Fibroblast of skin of back (primary cell): ENCODE measurements around the gene AURKAIP1.

Experiments used
- DNase-seq: peaks from one replicate; pipeline ENCODE4 v3.0.0-alpha.2; 2013

The AURKAIP1 gene

GRCh38 chr1:1345860-1346500 is 29.0 kb downstream of the AURKAIP1 start:
- no peak for DNase-seq

- no peak for DNase-seq
These were observed 29.6 kb downstream of the AURKAIP1 start for GRCh38 chr1:1345384-1345783.

- DNase-seq: peak; percentile 81
These were observed 30.2 kb downstream of the AURKAIP1 start for GRCh38 chr1:1344655-1345361.

GRCh38 chr1:1343811-1344421 is 31.1 kb downstream of the AURKAIP1 start:
- DNase-seq: no peak

DNA sequence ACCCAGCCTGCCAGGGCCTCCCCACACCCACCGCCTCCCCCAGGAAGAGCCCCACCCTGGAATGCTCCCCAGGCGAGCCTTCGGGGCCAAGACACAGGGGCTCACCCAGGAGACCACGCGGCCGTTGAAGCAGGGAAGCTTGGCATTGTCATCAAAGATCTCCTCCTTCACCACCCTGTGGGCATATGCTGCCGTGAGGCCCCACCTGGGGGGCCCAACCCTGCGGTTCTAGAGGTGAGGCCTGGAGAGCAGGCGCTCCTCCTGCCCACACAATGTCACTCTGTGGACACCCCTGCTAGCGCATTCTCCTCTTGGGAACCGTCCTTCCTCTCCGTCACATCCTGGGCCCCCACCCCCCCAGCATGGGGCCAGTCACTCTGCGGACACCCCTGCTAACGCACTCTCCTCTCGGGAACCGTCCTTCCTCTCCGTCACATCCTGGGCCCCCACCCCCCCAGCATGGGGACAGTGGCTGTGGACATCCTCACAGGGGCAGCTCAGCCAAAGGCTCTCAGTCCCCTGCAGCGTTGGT is 32.4 kb downstream of the AURKAIP1 start:
- no peak for DNase-seq

DNA sequence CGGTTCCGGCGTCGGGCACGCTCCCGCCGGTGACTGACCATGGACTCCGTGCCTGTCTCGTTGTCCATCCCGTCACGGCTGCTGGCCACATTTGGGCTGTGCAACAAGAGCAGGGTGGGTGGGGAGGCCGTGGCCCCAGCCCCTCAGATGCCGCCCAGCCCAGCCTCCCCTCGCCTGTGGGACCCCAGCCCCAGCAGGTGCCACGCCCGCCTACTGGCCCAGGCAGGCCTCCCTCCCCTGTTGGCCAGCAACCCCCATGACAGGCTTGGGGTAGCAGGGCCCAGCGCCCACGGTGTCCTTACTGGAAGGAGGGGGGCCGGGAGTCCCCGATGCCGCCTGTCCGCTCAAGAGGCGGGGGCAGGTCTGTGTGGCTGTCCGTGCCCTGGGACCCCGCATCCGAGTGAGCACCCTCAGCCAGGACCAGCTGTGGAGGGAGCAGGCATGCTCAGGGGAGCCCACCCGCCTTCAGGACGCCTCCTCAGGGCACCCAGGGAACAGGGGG is 32.9 kb downstream of the AURKAIP1 start:
- no peak for DNase-seq

- DNase-seq: no peak
These were observed 33.4 kb downstream of the AURKAIP1 start for GRCh38 chr1:1341549-1342021.

- DNase-seq: no peak
These were observed 34.0 kb downstream of the AURKAIP1 start for GRCh38 chr1:1340791-1341548.

GRCh38 chr1:1340185-1340584 is 34.8 kb downstream of the AURKAIP1 start:
- no peak for DNase-seq

DNA sequence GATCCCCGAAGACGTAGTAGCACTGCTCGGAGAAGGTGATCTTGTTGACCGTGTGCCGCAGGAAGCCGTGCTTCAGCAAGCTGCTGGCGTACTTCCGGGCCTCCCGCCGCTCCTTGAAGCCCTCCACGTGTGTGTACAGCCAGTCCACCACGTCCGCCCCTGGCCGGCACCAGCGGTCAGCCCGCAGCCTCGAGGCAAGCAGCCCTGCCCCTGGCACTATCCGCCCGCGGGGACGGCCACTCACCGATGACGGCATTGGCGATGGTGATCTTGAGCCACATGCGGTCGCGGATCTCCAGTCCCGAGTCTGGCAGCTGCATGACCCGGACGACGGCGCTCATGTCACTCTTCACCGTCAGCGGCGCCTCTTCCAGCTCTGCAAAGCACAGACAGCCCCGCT is 36.7 kb downstream of the AURKAIP1 start:
- no peak for DNase-seq

DNA sequence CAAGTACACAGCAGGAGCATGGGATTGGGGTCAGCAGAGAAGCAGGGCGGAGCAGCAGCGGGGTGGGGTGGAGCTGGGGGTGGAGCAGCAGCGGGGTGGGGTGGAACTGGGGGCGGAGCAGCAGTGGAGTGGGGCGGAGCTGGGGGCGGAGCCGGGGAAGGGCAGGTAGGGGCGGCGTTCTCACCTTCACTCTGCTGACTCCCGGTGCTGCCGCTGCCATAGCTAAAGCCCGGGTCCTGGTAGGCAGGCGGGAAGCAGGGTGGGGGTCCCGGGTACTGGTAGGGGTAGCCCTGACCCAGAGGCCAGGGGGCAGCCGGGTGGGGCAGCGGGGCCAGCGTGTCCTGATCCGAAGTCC is 37.2 kb downstream of the AURKAIP1 start:
- no peak for DNase-seq

- DNase-seq: no peak
These were observed 37.8 kb downstream of the AURKAIP1 start for GRCh38 chr1:1336931-1337792.

- no peak for DNase-seq
These were observed 38.6 kb downstream of the AURKAIP1 start for GRCh38 chr1:1336446-1336845.

- DNase-seq: no peak
These were observed 39.2 kb downstream of the AURKAIP1 start for GRCh38 chr1:1335792-1336248.

DNA sequence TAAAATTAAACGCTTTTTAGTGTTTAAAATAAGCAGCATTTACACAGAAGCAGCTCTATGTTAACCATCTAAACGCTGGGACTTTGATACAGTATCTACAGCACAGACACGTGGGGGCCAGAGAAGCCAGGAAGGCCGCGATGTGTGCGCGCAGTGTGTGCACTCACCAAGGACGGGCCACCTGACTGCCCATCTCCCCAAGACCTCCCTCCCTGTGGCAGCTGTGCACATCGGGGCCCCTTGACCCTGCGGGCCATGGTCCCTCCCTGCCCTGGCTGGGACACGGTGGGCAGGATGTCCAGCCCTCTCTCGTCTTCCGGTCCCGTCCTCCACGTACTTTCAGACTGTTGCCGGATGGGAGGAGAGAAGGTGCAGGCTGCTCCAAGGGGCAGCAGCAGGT is 39.7 kb downstream of the AURKAIP1 start:
- DNase-seq: no peak

GRCh38 chr1:1334835-1335234 is 40.2 kb downstream of the AURKAIP1 start:
- no peak for DNase-seq

DNA sequence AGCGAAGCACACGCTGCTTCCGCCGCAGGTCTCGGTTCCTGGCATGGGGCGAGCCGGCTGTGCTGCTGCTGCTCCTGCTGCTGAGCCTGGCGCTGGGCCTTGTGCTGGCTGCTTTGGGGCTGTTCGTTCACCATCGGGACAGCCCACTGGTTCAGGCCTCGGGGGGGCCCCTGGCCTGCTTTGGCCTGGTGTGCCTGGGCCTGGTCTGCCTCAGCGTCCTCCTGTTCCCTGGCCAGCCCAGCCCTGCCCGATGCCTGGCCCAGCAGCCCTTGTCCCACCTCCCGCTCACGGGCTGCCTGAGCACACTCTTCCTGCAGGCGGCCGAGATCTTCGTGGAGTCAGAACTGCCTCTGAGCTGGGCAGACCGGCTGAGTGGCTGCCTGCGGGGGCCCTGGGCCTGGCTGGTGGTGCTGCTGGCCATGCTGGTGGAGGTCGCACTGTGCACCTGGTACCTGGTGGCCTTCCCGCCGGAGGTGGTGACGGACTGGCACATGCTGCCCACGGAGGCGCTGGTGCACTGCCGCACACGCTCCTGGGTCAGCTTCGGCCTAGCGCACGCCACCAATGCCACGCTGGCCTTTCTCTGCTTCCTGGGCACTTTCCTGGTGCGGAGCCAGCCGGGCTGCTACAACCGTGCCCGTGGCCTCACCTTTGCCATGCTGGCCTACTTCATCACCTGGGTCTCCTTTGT is 41.3 kb downstream of the AURKAIP1 start:
- DNase-seq: no peak

DNA sequence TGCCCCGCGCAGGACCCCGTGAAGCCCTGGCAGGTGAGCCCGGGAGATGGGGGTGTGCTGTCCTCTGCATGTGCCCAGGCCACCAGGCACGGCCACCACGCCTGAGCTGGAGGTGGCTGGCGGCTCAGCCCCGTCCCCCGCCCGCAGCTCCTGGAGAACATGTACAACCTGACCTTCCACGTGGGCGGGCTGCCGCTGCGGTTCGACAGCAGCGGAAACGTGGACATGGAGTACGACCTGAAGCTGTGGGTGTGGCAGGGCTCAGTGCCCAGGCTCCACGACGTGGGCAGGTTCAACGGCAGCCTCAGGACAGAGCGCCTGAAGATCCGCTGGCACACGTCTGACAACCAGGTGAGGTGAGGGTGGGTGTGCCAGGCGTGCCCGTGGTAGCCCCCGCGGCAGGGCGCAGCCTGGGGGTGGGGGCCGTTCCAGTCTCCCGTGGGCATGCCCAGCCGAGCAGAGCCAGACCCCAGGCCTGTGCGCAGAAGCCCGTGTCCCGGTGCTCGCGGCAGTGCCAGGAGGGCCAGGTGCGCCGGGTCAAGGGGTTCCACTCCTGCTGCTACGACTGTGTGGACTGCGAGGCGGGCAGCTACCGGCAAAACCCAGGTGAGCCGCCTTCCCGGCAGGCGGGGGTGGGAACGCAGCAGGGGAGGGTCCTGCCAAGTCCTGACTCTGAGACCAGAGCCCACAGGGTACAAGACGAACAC is 42.1 kb downstream of the AURKAIP1 start:
- no peak for DNase-seq

DNA sequence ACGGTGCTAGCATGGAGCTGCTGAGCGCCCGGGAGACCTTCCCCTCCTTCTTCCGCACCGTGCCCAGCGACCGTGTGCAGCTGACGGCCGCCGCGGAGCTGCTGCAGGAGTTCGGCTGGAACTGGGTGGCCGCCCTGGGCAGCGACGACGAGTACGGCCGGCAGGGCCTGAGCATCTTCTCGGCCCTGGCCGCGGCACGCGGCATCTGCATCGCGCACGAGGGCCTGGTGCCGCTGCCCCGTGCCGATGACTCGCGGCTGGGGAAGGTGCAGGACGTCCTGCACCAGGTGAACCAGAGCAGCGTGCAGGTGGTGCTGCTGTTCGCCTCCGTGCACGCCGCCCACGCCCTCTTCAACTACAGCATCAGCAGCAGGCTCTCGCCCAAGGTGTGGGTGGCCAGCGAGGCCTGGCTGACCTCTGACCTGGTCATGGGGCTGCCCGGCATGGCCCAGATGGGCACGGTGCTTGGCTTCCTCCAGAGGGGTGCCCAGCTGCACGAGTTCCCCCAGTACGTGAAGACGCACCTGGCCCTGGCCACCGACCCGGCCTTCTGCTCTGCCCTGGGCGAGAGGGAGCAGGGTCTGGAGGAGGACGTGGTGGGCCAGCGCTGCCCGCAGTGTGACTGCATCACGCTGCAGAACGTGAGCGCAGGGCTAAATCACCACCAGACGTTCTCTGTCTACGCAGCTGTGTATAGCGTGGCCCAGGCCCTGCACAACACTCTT is 42.8 kb downstream of the AURKAIP1 start:
- no peak for DNase-seq
